Endothelial cell of umbilical vein (primary cell): ENCODE measurements around the gene ZNF678. TPM values are rescaled to one million over a fixed set of nuclear protein-coding genes. Genes with fewer than 3 reads are reported as not detected.

Experiments
- BruUV-seq: library from RNA; stranded (reverse); fragments of 400-500 nt; replicated peaks from 2 replicates; lab custom pipeline; 2021; lab: Mats Ljungman, UMichigan
- CTCF ChIA-PET: fragments of 300-600, 350-600 bp; sonication (Branson Sonifier 250); formaldehyde crosslinking; loops from one replicate; lab custom pipeline; 2021; ENCODE audit warnings: antibody characterized with exemption, inconsistent platforms; lab: Charles Lee
- POLR2A ChIA-PET: fragments of 300-600, 350-600 bp; sonication (Branson Sonifier 250); formaldehyde crosslinking; loops from one replicate; lab custom pipeline; 2021; ENCODE audit warnings: antibody characterized with exemption, inconsistent platforms; lab: Charles Lee
- DNase-seq: peaks from one replicate; pipeline ENCODE4 v3.0.0-alpha.2; 2011; ENCODE audit warnings: low read depth, low spot score
- FAIRE-seq: peaks from 2 replicates; lab custom pipeline; 2011; peaks lifted over from hg19 to GRCh38; lab: Jason Lieb, UNC
- H2AFZ ChIP-seq: 2 replicates; pipeline ENCODE4 v1.6.0; 2012; ENCODE audit warnings: low read depth, low read length, control low read depth, inconsistent platforms
- H3K27ac ChIP-seq: 2 replicates; pipeline ENCODE4 v1.5.1; 2011; ENCODE audit warnings: low read depth, mild to moderate bottlenecking, control low read depth, low read length, moderate library complexity; ENCODE audit not compliant: insufficient read depth
- H3K27me3 ChIP-seq, 2 experiments: 2 replicates each; pipeline versions ENCODE4 v1.6.0 to v1.6.1; 2011; ENCODE audit warnings: low read length in 2 of 2, mixed read lengths in 1 of 2; ENCODE audit not compliant: control insufficient read depth in 2 of 2, insufficient read depth in 2 of 2
- H3K36me3 ChIP-seq, 2 experiments: 2 replicates in 1 of 2; 3 replicates in 1 of 2; pipeline ENCODE4 v1.5.1; 2011; ENCODE audit warnings: low read length in 2 of 2, mild to moderate bottlenecking in 1 of 2, moderate library complexity in 1 of 2; ENCODE audit not compliant: control insufficient read depth in 2 of 2, insufficient read depth in 2 of 2; ENCODE audit errors: extremely low read depth in 1 of 2
- H3K4me1 ChIP-seq: 3 replicates; pipeline ENCODE4 v1.5.1; 2011; ENCODE audit warnings: mild to moderate bottlenecking, low read length; ENCODE audit not compliant: control insufficient read depth, insufficient read depth; ENCODE audit errors: extremely low read depth
- H3K4me2 ChIP-seq: 2 replicates; pipeline ENCODE4 v1.6.1; 2011; ENCODE audit warnings: low read length, control low read depth, mixed read lengths; ENCODE audit not compliant: insufficient read depth
- H3K4me3 ChIP-seq, 3 experiments: fragments of 200-600 bp in 1 of 3; sonication (generic), shearing (Covaris generic) in 1 of 3; replicated peaks in 1 of 3; 2 replicates each; pipeline ENCODE4 v1.5.1; 2011 to 2016; ENCODE audit warnings: control low read depth in 3 of 3, low read length in 3 of 3, mild to moderate bottlenecking in 2 of 3, inconsistent platforms in 1 of 3, low read depth in 1 of 3, moderate library complexity in 1 of 3; ENCODE audit not compliant: insufficient read depth in 1 of 3
- H3K79me2 ChIP-seq: 2 replicates; pipeline ENCODE4 v1.6.0; 2012; ENCODE audit warnings: low read length, inconsistent platforms; ENCODE audit not compliant: control insufficient read depth, insufficient read depth
- H3K9ac ChIP-seq: replicated peaks from 2 replicates; pipeline ENCODE3; 2011; ENCODE audit warnings: low read length, control low read depth; ENCODE audit not compliant: insufficient read depth; ENCODE audit errors: extremely low read depth
- H3K9me1 ChIP-seq: replicated peaks from 3 replicates; pipeline ENCODE4 v1.6.0; 2011; ENCODE audit warnings: mild to moderate bottlenecking, low read length; ENCODE audit not compliant: control insufficient read depth, insufficient read depth; ENCODE audit errors: extremely low read depth
- H3K9me3 ChIP-seq: replicated peaks from 2 replicates; pipeline ENCODE4 v1.5.1; 2012; ENCODE audit warnings: low read length, inconsistent platforms; ENCODE audit not compliant: control insufficient read depth, insufficient read depth
- H4K20me1 ChIP-seq: replicated peaks from 2 replicates; pipeline ENCODE3; 2011; ENCODE audit warnings: mild to moderate bottlenecking, low read length; ENCODE audit not compliant: control insufficient read depth, insufficient read depth; ENCODE audit errors: extremely low read depth
- EZH2 ChIP-seq: IDR thresholded peaks from 2 replicates; pipeline ENCODE4 v1.6.1; 2012; ENCODE audit warnings: borderline replicate concordance, low read depth, mild to moderate bottlenecking, moderate library complexity, low read length, inconsistent platforms; ENCODE audit not compliant: severe bottlenecking
- FOS ChIP-seq: IDR thresholded peaks from 2 replicates; pipeline ENCODE4 v1.6.1; 2011; ENCODE audit warnings: mild to moderate bottlenecking, low read length, moderate library complexity, borderline replicate concordance; ENCODE audit not compliant: insufficient read depth
- GATA2 ChIP-seq: IDR thresholded peaks from 2 replicates; pipeline ENCODE4 v1.7.0; 2011; ENCODE audit warnings: low read depth, mild to moderate bottlenecking, moderate library complexity, mixed read lengths, low read length; ENCODE audit not compliant: insufficient read length, insufficient read depth
- JUN ChIP-seq: IDR thresholded peaks from 2 replicates; pipeline ENCODE4 v1.6.1; 2011; ENCODE audit warnings: borderline replicate concordance, low read depth; ENCODE audit not compliant: insufficient read length, insufficient read depth
- MYC ChIP-seq: IDR thresholded peaks from one replicate; pipeline ENCODE4 v1.6.1; 2011; ENCODE audit warnings: mild to moderate bottlenecking, low read depth, low read length
- POLR2A ChIP-seq: IDR thresholded peaks from 2 replicates; pipeline ENCODE4 v1.6.1; 2012; ENCODE audit warnings: low read depth, mild to moderate bottlenecking, control low read depth, low read length
- POLR2AphosphoS5 ChIP-seq: IDR thresholded peaks from 2 replicates; pipeline ENCODE4 v1.6.1; 2012; ENCODE audit warnings: low read depth, mild to moderate bottlenecking, control low read depth, low read length, moderate library complexity; ENCODE audit not compliant: insufficient read depth
- dilution Hi-C: fragments of 300-500 bp; cut with MboI; formaldehyde crosslinking; loops from one replicate; pipeline ENCODE4 v1.15.0; 2019; ENCODE audit warnings: low sequenced_read_pairs; ENCODE audit not compliant: extremely low pct_ligation_motif_present
- intact Hi-C: fragments of 100-400 bp; cut with micrococcal nuclease; formaldehyde crosslinking; loops from one replicate; pipeline ENCODE4 v1.10.0; 2022
- polyA plus RNA-seq, 4 experiments: library from polyadenylated mRNA; depleted of rRNA in 3 of 4; stranded (reverse) in 3 of 4; unstranded in 1 of 4; fragments of >200 nt; gene quantifications; 2 replicates each; pipeline versions ENCODE4 v1.2.1 to v1.2.3, GENCODE V29; 2011 to 2012; ENCODE audit warnings: missing spikeins in 1 of 4
- total RNA-seq: library from RNA; stranded (reverse); gene quantifications from 2 replicates; pipeline ENCODE4 v1.2.3, GENCODE V29; 2021
- TF ChIP-seq, protein P1 (sequence below): IDR thresholded peaks from 2 replicates; pipeline ENCODE4 v1.6.1; 2011; ENCODE audit not compliant: insufficient read depth, insufficient read length
- TF ChIP-seq, protein P2 (sequence below), 2 donors: IDR thresholded peaks; 1 replicate in 1 of 2; 2 replicates in 1 of 2; pipeline ENCODE4 v1.5.1; 2011; ENCODE audit warnings: low read length in 2 of 2, mild to moderate bottlenecking in 2 of 2, moderate library complexity in 2 of 2, control low read depth in 1 of 2, inconsistent platforms in 1 of 2, low read depth in 1 of 2; ENCODE audit not compliant: insufficient read depth in 1 of 2; ENCODE audit errors: extremely low read depth in 1 of 2

ZNF678 gene
- total and polyA plus RNA-seq, 2 donors (not counting 3 experiments of a cell fraction or from before 2014, with no cell fraction given) = 2.1 to 7.7 TPM

DNA sequence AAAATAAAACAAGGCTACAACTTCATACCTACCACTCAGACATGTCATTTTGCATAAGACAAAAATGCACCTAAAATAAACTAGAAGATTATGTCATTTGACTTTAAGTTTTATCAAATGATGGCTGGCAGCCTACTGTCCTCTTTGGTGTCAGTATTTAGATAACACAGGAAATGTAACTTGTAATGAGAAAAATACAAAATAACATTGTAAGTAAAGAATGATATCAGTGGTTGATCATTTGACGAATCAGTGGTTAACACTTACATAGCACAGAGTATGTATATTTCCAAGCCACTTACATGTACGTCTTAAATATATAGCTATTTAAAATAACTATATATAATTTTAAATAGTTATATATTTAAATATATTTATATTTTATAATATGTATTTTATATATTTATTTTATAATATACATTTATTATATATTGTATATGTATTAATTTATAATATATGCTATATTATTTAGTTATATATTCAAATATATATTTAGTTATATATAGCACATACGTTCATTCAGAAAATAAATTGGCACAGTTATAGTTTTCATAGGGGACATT, 44.1 kb downstream of the ZNF678 start:
- dilution Hi-C loops = no loop called here
- H3K4me1 ChIP-seq = no peaks in the 10 kb centered on the region
- CTCF ChIA-PET = interaction anchor here (1.2 kb wide), 1 partner anchor 10 kb away, joined by 3 read pairs; no protein-coding TSS in a partner anchor
- FAIRE-seq = no peak
- intact Hi-C loops = no loop called here
- no peaks in the 10 kb centered on the region for H3K9me1 ChIP-seq
- no peak overlapping the region for H3K4me3 ChIP-seq
- peaks cover 2% of the 10 kb centered on the region for H3K79me2 ChIP-seq
- H4K20me1 ChIP-seq = no peaks in the 10 kb centered on the region
- POLR2A ChIA-PET = no interaction called here
- no peaks in the 10 kb centered on the region for H3K9me3 ChIP-seq
- no peak overlapping the region for H3K9ac ChIP-seq
- BruUV-seq = no TSS peak
- DNase-seq = no peak
- H3K27ac ChIP-seq = no peak overlapping the region
- no peak overlapping the region for H3K4me2 ChIP-seq
- no peaks in the 10 kb centered on the region for H3K27me3 ChIP-seq
- H2AFZ ChIP-seq = no peak overlapping the region
- TF ChIP-seq POLR2AphosphoS5 (no peak), POLR2A (no peak), JUN (no peak), MYC (no peak)
- TF ChIP-seq, protein P1, sequence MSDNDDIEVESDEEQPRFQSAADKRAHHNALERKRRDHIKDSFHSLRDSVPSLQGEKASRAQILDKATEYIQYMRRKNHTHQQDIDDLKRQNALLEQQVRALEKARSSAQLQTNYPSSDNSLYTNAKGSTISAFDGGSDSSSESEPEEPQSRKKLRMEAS = no peak
- peaks cover 2 to 5% of the 10 kb centered on the region in 2 experiments for H3K36me3 ChIP-seq

- dilution Hi-C loops = no loop called here
- no peak overlapping the region for H3K4me2 ChIP-seq
- H2AFZ ChIP-seq = no peak overlapping the region
- peaks cover 2 to 5% of the 10 kb centered on the region in 2 experiments for H3K36me3 ChIP-seq
- CTCF ChIA-PET = no interaction called here
- no peak overlapping the region for H3K27ac ChIP-seq
- FAIRE-seq (no peak), DNase-seq (no peak)
- no peaks in the 10 kb centered on the region for H3K9me3 ChIP-seq
- no peaks in the 10 kb centered on the region for H3K9me1 ChIP-seq
- no peaks in the 10 kb centered on the region for H3K4me1 ChIP-seq
- BruUV-seq = no TSS peak
- H3K27me3 ChIP-seq = no peaks in the 10 kb centered on the region
- TF ChIP-seq GATA2 = no peak
- TF ChIP-seq EZH2 = no peak
- TF ChIP-seq, protein P1 = no peak
- TF ChIP-seq POLR2AphosphoS5 = no peak
- TF ChIP-seq JUN = no peak
- TF ChIP-seq, protein P2, sequence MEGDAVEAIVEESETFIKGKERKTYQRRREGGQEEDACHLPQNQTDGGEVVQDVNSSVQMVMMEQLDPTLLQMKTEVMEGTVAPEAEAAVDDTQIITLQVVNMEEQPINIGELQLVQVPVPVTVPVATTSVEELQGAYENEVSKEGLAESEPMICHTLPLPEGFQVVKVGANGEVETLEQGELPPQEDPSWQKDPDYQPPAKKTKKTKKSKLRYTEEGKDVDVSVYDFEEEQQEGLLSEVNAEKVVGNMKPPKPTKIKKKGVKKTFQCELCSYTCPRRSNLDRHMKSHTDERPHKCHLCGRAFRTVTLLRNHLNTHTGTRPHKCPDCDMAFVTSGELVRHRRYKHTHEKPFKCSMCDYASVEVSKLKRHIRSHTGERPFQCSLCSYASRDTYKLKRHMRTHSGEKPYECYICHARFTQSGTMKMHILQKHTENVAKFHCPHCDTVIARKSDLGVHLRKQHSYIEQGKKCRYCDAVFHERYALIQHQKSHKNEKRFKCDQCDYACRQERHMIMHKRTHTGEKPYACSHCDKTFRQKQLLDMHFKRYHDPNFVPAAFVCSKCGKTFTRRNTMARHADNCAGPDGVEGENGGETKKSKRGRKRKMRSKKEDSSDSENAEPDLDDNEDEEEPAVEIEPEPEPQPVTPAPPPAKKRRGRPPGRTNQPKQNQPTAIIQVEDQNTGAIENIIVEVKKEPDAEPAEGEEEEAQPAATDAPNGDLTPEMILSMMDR (IDR thresholded peaks at IDR 0.05; ENCODE audit: extremely low read depth in 1 of 2, insufficient read depth in 1 of 2, low read depth in 1 of 2, low read length in 2 of 2) = no peak
- TF ChIP-seq FOS = no peak
- TF ChIP-seq MYC = no peak
- TF ChIP-seq POLR2A = no peak
- H3K79me2 ChIP-seq = no peaks in the 10 kb centered on the region
- no peak overlapping the region for H3K4me3 ChIP-seq
- H3K9ac ChIP-seq = no peak overlapping the region
- POLR2A ChIA-PET = no interaction called here
- intact Hi-C loops = no loop called here
- H4K20me1 ChIP-seq = no peaks in the 10 kb centered on the region
Measured at GRCh38 chr1:227612658-227613057, 49.3 kb downstream of the ZNF678 start.
